Loucy (cell line): ENCODE results near the gene TAF4.

ENCODE experiments used
- H2AFZ ChIP-seq: fragments of 200-600 bp; sonication (generic); 2 replicates; pipeline ENCODE4 v1.6.0; 2016; ENCODE audit warnings: antibody characterized with exemption, mild to moderate bottlenecking, low read length, moderate library complexity
- H3F3A ChIP-seq: fragments of 200-600 bp; 2 replicates; pipeline ENCODE4 v1.6.0; 2016; ENCODE audit warnings: antibody characterized with exemption, low read depth, mild to moderate bottlenecking
- H3K27me3 ChIP-seq: fragments of 200-600 bp; sonication (generic); 2 replicates; pipeline ENCODE4 v1.6.1; 2014; ENCODE audit warnings: low read length, mild to moderate bottlenecking; ENCODE audit not compliant: insufficient read depth, poor library complexity, severe bottlenecking
- H3K36me3 ChIP-seq: fragments of 200-600 bp; sonication (generic); 2 replicates; pipeline ENCODE4 v1.6.1; 2016; ENCODE audit warnings: low read length; ENCODE audit not compliant: insufficient read depth
- H3K4me1 ChIP-seq: fragments of 200-600 bp; sonication (generic); 2 replicates; pipeline ENCODE4 v1.5.1; 2014; ENCODE audit warnings: low read length, mild to moderate bottlenecking; ENCODE audit not compliant: insufficient read depth, poor library complexity, severe bottlenecking
- H3K4me2 ChIP-seq: fragments of 200-600 bp; sonication (generic); 2 replicates; pipeline ENCODE4 v1.6.0; 2014; ENCODE audit warnings: antibody characterized with exemption, low read length, low read depth, mild to moderate bottlenecking; ENCODE audit not compliant: poor library complexity, severe bottlenecking
- H3K4me3 ChIP-seq: fragments of 200-600 bp; sonication (generic); 2 replicates; pipeline ENCODE4 v1.5.1; 2014; ENCODE audit warnings: low read length, mild to moderate bottlenecking, mixed read lengths; ENCODE audit not compliant: poor library complexity, severe bottlenecking
- H3K79me2 ChIP-seq: fragments of 200-600 bp; sonication (generic); 2 replicates; pipeline ENCODE4 v1.6.1; 2014; ENCODE audit warnings: low read length; ENCODE audit not compliant: insufficient read depth
- H3K9ac ChIP-seq: fragments of 200-600 bp; sonication (generic); 2 replicates; pipeline ENCODE4 v1.6.0; 2014; ENCODE audit warnings: mild to moderate bottlenecking, low read depth, low read length, moderate library complexity; ENCODE audit not compliant: poor library complexity, severe bottlenecking
- H3K9me2 ChIP-seq: fragments of 200-600 bp; sonication (generic); replicated peaks from 2 replicates; pipeline ENCODE4 v1.6.1; 2016; ENCODE audit warnings: low read depth, low read length, mixed read lengths
- H3K9me3 ChIP-seq: fragments of 200-600 bp; sonication (generic); 2 replicates; pipeline ENCODE4 v1.6.1; 2014; ENCODE audit warnings: mild to moderate bottlenecking, antibody characterized with exemption, low read length, low read depth; ENCODE audit not compliant: insufficient read depth
- H4K20me1 ChIP-seq: fragments of 200-600 bp; sonication (generic); 2 replicates; pipeline ENCODE4 v1.6.0; 2014; ENCODE audit warnings: antibody characterized with exemption, low read length, mild to moderate bottlenecking; ENCODE audit not compliant: insufficient read depth, poor library complexity, severe bottlenecking
- CTCF ChIP-seq: fragments of 200-600 bp; sonication (generic); conservative IDR thresholded peaks from 2 replicates; pipeline ENCODE4 v1.5.1; 2014; ENCODE audit warnings: mild to moderate bottlenecking, antibody characterized with exemption, low read length
- EZH2phosphoT487 ChIP-seq: fragments of 200-600 bp; IDR thresholded peaks from 2 replicates; pipeline ENCODE4 v1.6.1; 2018; ENCODE audit warnings: antibody characterized with exemption, mild to moderate bottlenecking, moderate library complexity, borderline replicate concordance

The TAF4 gene

GRCh38 chr20:62054451-62054953, 11.2 kb downstream of the TAF4 start:
- no peaks in the 10 kb centered on the region for H3K9me2 ChIP-seq
- H3K4me1 ChIP-seq: peaks cover 1% of the 10 kb centered on the region
- no peaks in the 10 kb centered on the region for H3K9me3 ChIP-seq
- no peak overlapping the region for H3K9ac ChIP-seq
- peaks cover 56% of the 10 kb centered on the region for H4K20me1 ChIP-seq
- peaks cover 8% of the 10 kb centered on the region; the same call in 1 of the 2 replicates for H3K36me3 ChIP-seq
- H3K27me3 ChIP-seq: no peaks in the 10 kb centered on the region
- H2AFZ ChIP-seq: no peak overlapping the region
- peaks cover 89% of the 10 kb centered on the region for H3K79me2 ChIP-seq
- TF ChIP-seq EZH2phosphoT487 (no peak), CTCF (no peak)
- no peak overlapping the region for H3K4me2 ChIP-seq
- H3F3A ChIP-seq: no peaks in the 10 kb centered on the region
- H3K4me3 ChIP-seq: no peak overlapping the region

- Histone ChIP-seq H3K4me1 (no peaks in the 10 kb centered on the region), H3K79me2 (peaks cover 89% of the 10 kb centered on the region), H3K9me3 (no peaks in the 10 kb centered on the region), H3K4me2 (no peak overlapping the region), H3K36me3 (peaks cover 8% of the 10 kb centered on the region; the same call in 1 of the 2 replicates), H3K4me3 (no peak overlapping the region), H3K9me2 (no peaks in the 10 kb centered on the region), H3F3A (no peaks in the 10 kb centered on the region), H3K27me3 (no peaks in the 10 kb centered on the region), H4K20me1 (peaks cover 58% of the 10 kb centered on the region), H2AFZ (no peak overlapping the region), H3K9ac (no peak overlapping the region)
- TF ChIP-seq CTCF (no peak), EZH2phosphoT487 (no peak)
Measured at GRCh38 chr20:62053465-62054196, 12.1 kb downstream of the TAF4 start.

- no peaks in the 10 kb centered on the region for H3K9me2 ChIP-seq
- no peaks in the 10 kb centered on the region for H3K4me1 ChIP-seq
- no peak overlapping the region for H3K4me3 ChIP-seq
- peaks cover 96% of the 10 kb centered on the region for H3K79me2 ChIP-seq
- H3F3A ChIP-seq: no peaks in the 10 kb centered on the region
- no peak overlapping the region for H3K9ac ChIP-seq
- H3K4me2 ChIP-seq: no peak overlapping the region
- no peak for TF ChIP-seq EZH2phosphoT487
- TF ChIP-seq CTCF: no peak
- peaks cover 65% of the 10 kb centered on the region for H4K20me1 ChIP-seq
- H3K27me3 ChIP-seq: no peaks in the 10 kb centered on the region
- peaks cover 8% of the 10 kb centered on the region; the same call in 1 of the 2 replicates for H3K36me3 ChIP-seq
- H3K9me3 ChIP-seq: no peaks in the 10 kb centered on the region
- H2AFZ ChIP-seq: no peak overlapping the region
Measured at GRCh38 chr20:62052842-62053464, 12.7 kb downstream of the TAF4 start.
